Anterior cingulate cortex (tissue), 58 donors: ENCODE results near the gene PIK3CB.
"Not testable (repeated sequence)": the region's sequence is repeated elsewhere in the genome, so short reads cannot be mapped to it uniquely, and the experiment has no call there.

Experiments
- DNase-seq, 58 donors: peaks; one replicate each; lab custom pipeline; 2025; lab: John Stamatoyannopoulos, UW

Gene PIK3CB

GRCh38 chr3:138848696-138849095 is 14.0 kb upstream of the PIK3CB start:
- no peak for DNase-seq

DNA sequence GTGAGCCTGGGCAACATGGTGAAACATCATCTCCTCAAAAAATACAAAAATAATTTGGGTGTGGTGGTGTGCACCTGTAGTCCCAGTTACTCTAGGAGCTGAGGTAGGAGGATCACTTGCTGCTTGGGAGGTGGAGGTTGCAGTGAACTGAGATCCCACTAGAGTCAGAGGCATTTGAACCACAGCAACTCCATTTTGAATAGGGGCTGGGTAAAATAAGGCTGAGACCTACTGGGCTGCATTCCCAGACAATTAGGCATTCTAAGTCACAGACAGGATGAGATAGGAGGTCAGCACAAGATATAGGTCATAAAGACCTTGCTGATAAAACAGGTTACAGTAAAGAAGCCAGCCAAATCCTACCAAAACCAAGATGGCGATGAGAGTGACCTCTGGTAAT is 12.1 kb upstream of the PIK3CB start:
- DNase-seq, result not testable (repeated sequence)

DNA sequence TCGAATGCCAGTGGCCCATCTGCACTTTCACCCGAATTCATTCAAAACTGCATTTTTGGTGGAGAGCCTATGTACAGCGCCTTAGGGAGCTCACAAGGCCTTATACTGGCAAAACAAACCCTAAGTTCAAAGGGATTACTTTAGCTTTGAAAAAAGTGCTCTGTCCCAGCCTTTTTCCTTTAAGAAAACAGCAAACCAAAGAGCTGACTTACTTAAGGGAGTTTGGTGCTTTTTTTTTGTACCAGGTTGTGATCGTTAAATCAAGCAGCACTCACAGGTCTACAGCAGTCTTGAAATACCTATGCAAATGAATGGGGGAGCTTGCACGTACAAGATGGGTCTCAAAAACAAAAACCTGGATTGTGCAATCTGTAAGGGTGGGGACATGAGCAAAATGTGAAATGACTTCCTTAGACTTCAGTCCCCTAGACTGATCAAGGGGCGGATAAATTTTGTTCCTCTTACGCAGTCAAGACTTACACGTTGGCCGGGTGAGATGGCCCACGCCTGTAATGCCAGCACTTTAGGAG is 11.6 kb upstream of the PIK3CB start:
- no peak for DNase-seq

DNA sequence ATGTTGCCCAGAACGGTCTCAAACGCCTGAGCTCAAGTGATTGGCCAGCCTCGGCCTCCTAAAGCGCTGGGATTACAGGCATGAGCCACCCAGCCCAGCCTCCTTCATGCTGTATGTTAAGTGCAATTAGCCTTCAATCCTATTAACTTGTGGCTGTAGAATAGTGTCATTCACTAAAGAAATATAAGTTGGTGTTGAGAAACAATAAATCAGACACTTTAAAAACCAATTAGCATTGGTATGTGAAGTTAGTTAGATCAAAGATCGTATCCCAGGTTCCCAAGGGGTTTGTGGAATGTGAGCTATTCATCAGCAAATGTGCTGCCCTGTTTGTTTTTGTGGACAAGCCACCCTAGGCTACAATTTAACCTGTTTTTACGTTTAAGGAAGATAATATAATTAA is 11.0 kb upstream of the PIK3CB start:
- no peak for DNase-seq

DNA sequence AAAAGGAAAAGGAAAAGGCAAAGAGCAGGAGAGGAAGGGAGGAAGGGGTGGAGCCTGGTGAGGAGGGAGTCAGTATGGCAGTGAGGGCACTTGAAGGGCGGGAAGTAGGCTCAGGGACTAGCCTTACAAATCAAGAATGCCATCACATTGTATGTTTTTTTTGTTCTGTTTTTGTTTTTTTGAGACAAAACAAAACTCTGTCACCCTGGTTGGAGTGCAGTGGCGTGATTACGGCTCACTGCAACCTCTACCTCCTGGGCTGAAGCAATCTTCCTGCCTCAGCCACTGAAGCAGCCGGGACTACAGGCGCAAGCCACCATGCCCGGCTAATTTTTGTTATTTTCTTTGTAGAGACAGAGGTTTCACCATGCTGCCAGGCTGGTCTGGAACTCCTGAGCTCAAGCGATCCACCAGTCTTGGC is 10.5 kb upstream of the PIK3CB start:
- no peak for DNase-seq

GRCh38 chr3:138842483-138843188 is 7.9 kb upstream of the PIK3CB start:
- peak in 3 of 58 donors; percentile 1 to 6 (median 5) for DNase-seq

GRCh38 chr3:138838385-138838784 is 3.7 kb upstream of the PIK3CB start:
- DNase-seq, result not testable (repeated sequence)

GRCh38 chr3:138835846-138836245 is 1.1 kb upstream of the PIK3CB start:
- DNase-seq, result not testable (repeated sequence)

- no peak for DNase-seq
Measured at GRCh38 chr3:138835397-138835757, 649 bp upstream of the PIK3CB start.

DNA sequence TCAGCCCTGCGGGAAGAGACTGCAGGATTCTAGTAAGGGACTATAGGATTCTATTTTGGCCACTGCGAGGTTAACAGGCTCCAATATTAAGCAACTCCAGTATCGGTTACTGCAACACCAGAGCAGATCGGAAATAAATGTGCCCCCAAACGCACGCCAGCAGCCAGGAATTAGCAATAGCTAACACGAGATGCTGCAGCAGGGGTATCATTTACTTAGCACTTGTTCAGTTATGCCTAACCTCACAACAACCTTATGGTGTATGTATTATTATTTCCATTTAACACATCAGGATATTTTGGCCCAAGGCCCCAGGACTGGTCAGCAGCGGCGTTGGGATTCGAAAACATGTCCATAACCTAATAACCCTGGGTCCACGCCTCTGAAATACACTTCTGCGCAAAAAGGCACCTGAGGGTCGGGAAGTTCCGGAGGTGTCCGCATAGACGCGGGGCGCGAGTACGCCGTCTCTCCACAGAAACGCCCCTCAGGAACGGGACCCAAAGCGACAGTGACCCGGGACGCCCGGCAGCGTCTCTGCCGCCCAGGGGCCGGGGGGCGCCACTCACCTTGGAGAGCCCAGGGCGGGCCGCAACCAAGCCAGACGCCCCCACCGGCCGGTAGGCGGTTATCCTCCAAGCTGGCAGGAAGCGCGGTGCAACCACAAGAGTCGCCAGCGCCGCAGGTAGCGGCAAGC is 681 bp downstream of the PIK3CB start:
- peak in 44 of 58 donors; percentile 5 to 79 (median 58) for DNase-seq

DNA sequence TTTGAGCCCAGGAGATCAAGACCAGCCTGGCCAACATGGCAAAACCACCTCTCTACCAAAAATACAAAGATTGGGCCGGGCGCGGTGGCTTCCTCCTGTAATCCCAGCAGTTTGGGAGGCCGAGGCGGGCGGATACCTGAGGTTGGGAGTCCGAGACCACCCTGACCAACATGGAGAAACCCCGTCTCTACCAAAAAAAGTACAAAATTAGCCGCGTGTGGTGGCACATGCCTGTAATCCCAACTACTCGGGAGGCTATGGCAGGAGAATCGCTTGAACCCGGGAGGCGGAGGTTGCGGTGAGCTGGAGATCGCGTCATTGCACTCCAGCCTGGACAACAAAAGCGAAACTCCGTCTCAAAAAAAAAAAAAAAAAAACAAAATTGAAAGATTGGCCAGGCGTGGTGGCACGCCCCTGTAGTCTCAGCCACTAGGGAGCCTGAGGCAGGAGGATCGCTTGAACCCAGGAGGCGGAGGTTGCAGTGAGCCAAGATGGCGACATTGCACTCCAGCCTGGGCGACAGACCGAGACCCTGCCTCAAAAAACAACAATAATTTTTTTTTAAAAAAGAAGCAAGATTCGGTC is 2.2 kb downstream of the PIK3CB start:
- DNase-seq, result not testable (repeated sequence)

- DNase-seq, result no peak
Measured at GRCh38 chr3:138829886-138830510, 4.7 kb downstream of the PIK3CB start.

- DNase-seq, result no peak
Measured at GRCh38 chr3:138829097-138829496, 5.6 kb downstream of the PIK3CB start.

- DNase-seq, result no peak
Measured at GRCh38 chr3:138827222-138827621, 7.5 kb downstream of the PIK3CB start.

GRCh38 chr3:138825336-138825735 is 9.4 kb downstream of the PIK3CB start:
- no peak for DNase-seq

- no peak for DNase-seq
Measured at GRCh38 chr3:138824114-138824506, 10.6 kb downstream of the PIK3CB start.

DNA sequence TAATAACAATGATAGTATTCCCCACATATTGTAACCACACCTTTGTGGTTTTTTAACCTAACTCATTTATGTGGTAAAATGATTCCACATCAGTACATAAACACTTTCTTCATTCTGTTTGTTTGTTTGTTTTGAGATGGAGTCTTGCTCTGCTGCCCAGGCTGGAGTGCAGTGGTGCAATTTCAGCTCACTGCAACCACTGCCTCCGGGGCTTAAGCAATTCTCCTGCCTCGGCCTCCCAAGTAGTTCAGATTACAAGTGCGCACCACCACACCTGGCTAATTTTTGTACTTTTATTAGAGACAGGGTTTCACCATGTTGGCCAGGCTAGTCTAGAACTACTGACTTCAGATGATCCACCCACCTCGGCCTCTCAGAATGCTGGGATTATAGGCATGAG is 14.3 kb downstream of the PIK3CB start:
- DNase-seq, result not testable (repeated sequence)

DNA sequence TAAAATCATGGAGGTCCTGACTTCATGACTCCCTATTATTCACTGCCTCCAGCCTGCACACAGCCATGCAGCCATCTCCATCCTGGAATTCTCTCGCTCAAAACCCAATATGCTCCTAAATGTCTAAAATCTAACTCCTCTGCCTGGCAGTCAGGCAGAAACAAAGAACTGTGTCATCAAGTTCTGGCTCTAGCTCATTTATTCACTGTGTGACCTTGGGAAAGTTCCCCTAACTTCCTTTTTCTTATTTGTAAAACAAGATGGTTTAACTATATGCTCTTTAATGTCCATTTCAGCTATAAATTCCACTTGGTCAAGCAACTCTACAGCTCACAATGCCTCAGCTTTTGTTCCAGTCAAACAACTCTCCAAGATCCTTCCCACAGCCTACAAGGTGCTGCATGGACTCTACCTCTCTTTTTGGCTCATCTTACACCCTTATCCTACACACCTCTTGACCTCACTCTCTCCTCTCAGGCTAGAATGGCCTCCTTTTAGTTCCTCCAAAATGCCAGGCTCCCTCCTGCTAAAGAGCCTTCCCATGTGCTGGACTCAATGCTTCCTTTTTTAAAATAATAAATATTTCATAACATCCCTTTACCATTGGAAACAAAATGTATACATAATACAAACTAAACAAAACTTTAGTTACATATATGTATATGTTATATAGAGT is 16.4 kb downstream of the PIK3CB start:
- no peak for DNase-seq

DNA sequence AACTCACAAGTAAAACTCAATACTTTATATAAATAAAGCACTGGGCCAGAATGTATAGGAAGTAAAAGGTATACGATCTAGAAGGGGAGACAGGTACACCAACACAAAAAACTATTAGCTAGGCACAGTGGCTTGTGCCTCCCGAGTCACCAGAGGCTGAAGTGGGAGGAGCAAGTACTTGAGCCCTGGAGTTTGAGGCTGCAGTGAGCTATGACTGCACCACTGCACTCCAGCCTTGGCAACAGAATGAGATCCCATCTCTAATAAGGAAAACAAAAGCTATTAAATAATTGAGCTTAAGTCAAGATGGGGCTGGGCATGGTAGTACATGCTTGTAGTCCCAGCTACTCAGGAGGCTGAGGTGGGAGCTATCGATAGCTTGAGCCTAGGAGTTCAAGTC is 17.0 kb downstream of the PIK3CB start:
- no peak for DNase-seq

- no peak for DNase-seq
Measured at GRCh38 chr3:138812806-138813205, 21.9 kb downstream of the PIK3CB start.
